Calu3 (cell line): ENCODE data around the gene NDUFS2. TPM values are rescaled to one million over a fixed set of nuclear protein-coding genes. Genes with fewer than 3 reads are reported as not detected.

Source experiments
- BruUV-seq: library from RNA; stranded (reverse); fragments of 400-500 nt; replicated peaks from 2 replicates; lab custom pipeline; 2021; lab: Mats Ljungman, UMichigan
- CTCF ChIA-PET: fragments of 300-600 bp; sonication (Branson Sonifier 250); formaldehyde crosslinking; loops from one replicate; lab custom pipeline; 2022; ENCODE audit warnings: antibody characterized with exemption; lab: Charles Lee
- DNase-seq: peaks from one replicate; pipeline ENCODE4 v3.0.0; 2022
- H3K27ac Mint-ChIP-seq: one replicate; pipeline ENCODE4 v1.8.0; 2022; ENCODE audit warnings: mixed read lengths; ENCODE audit not compliant: unreplicated experiment
- H3K27me3 Mint-ChIP-seq: one replicate; pipeline ENCODE4 v1.8.0; 2022; ENCODE audit warnings: mixed read lengths; ENCODE audit not compliant: unreplicated experiment
- H3K36me3 Mint-ChIP-seq: one replicate; pipeline ENCODE4 v1.8.0; 2022; ENCODE audit warnings: mild to moderate bottlenecking, moderate library complexity, mixed read lengths; ENCODE audit not compliant: insufficient read depth, unreplicated experiment
- H3K4me1 Mint-ChIP-seq: one replicate; pipeline ENCODE4 v1.8.0; 2022; ENCODE audit warnings: mild to moderate bottlenecking, low read depth, mixed read lengths; ENCODE audit not compliant: unreplicated experiment
- H3K4me3 Mint-ChIP-seq: one replicate; pipeline ENCODE4 v1.8.0; 2022; ENCODE audit warnings: mild to moderate bottlenecking, low read depth, moderate library complexity, mixed read lengths; ENCODE audit not compliant: unreplicated experiment
- H3K9me3 Mint-ChIP-seq: one replicate; pipeline ENCODE4 v1.8.0; 2022; ENCODE audit warnings: low read depth, mixed read lengths; ENCODE audit not compliant: unreplicated experiment
- CTCF ChIP-seq: fragments of 200-600 bp; IDR thresholded peaks from one replicate; pipeline ENCODE4 v1.8.0; 2022; ENCODE audit warnings: antibody characterized with exemption; ENCODE audit not compliant: unreplicated experiment
- intact Hi-C: fragments of 100-400 bp; cut with micrococcal nuclease; formaldehyde crosslinking; loops from one replicate; pipeline ENCODE4 v1.10.0; 2022; ENCODE audit not compliant: unreplicated experiment
- total RNA-seq: library from RNA; stranded (reverse); gene quantifications from 2 replicates; pipeline ENCODE4 v1.2.3, GENCODE V29; 2022

NDUFS2 gene
- total RNA-seq, 1 experiment from 2014 or later = 91.3 TPM

DNA sequence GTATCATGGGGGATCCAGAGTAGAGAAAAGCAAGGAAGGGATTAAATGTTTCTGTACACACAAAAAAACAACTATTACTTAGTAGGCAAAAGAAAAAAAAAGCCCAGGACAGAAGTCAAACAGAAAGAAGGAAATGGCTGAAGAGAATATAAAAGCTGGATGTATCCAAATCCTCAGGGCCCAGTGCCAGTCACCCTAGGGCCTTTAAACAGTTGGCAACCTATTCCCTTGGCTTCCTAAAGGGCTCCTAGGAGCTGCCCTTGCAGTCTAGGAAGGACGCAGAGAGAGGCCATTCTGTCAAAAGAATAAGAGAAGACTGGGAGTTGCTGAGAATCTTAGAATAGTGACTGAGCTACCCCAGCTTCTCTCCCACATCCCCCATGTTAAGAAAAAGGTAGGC, 29.8 kb upstream of the NDUFS2 start:
- Mint-ChIP-seq H3K9me3 (no peaks in the 10 kb centered on the region), H3K4me1 (peaks cover 14% of the 10 kb centered on the region), H3K36me3 (peaks cover 56% of the 10 kb centered on the region), H3K4me3 (no peak overlapping the region), H3K27me3 (no peaks in the 10 kb centered on the region), H3K27ac (no peak overlapping the region)
- CTCF ChIA-PET = interaction anchor here (0.7 kb wide), 1 partner anchor 10 kb away, joined by 4 read pairs; no protein-coding TSS in a partner anchor
- DNase-seq = no peak
- BruUV-seq = no TSS peak
- intact Hi-C loops = no loop called here
- no peak for TF ChIP-seq CTCF

GRCh38 chr1:161172776-161173376, 29.3 kb upstream of the NDUFS2 start:
- Mint-ChIP-seq H3K36me3 (peaks cover 56% of the 10 kb centered on the region), H3K27me3 (no peaks in the 10 kb centered on the region), H3K27ac (no peak overlapping the region), H3K4me1 (peaks cover 18% of the 10 kb centered on the region), H3K4me3 (no peak overlapping the region), H3K9me3 (no peaks in the 10 kb centered on the region)
- CTCF ChIA-PET = interaction anchor here (0.7 kb wide), 1 partner anchor 11 kb away, joined by 4 read pairs; no protein-coding TSS in a partner anchor
- no TSS peak for BruUV-seq
- no peak for DNase-seq
- intact Hi-C loops = no loop called here
- TF ChIP-seq CTCF = no peak

- no peak overlapping the region for H3K4me3 Mint-ChIP-seq
These were observed 28.5 kb upstream of the NDUFS2 start for GRCh38 chr1:161173711-161174110.

GRCh38 chr1:161174911-161175310, 27.3 kb upstream of the NDUFS2 start:
- CTCF ChIA-PET = no interaction called here
- Mint-ChIP-seq H3K36me3 (peaks cover 55% of the 10 kb centered on the region), H3K27ac (no peak overlapping the region), H3K4me3 (no peak overlapping the region), H3K9me3 (no peaks in the 10 kb centered on the region), H3K27me3 (no peaks in the 10 kb centered on the region), H3K4me1 (peaks cover 23% of the 10 kb centered on the region)
- intact Hi-C loops = no loop called here
- no peak for TF ChIP-seq CTCF
- BruUV-seq = no TSS peak
- DNase-seq = no peak

More at GRCh38 chr1:161173711-161174110, 28.5 kb upstream of the NDUFS2 start:
- H3K27me3 Mint-ChIP-seq = no peaks in the 10 kb centered on the region
- no peak overlapping the region for H3K27ac Mint-ChIP-seq
- no peak for TF ChIP-seq CTCF
- H3K36me3 Mint-ChIP-seq = peaks cover 55% of the 10 kb centered on the region
- intact Hi-C loops = no loop called here
- CTCF ChIA-PET = no interaction called here
- DNase-seq = no peak
- BruUV-seq = no TSS peak
- no peaks in the 10 kb centered on the region for H3K9me3 Mint-ChIP-seq
- peaks cover 23% of the 10 kb centered on the region for H3K4me1 Mint-ChIP-seq
